RCC 7860 (cell line): ENCODE results near the gene TBXA2R.

Source experiments
- DNase-seq: peaks from one replicate; pipeline ENCODE4 v3.0.0-alpha.2; 2015; ENCODE audit warnings: low spot score
- FAIRE-seq: peaks from 2 replicates; lab custom pipeline; 2012; peaks lifted over from hg19 to GRCh38; lab: Jason Lieb, UNC

The TBXA2R gene

GRCh38 chr19:3557461-3558248 lies 49.0 kb downstream of the TBXA2R start, which contains the start of gene MFSD12:
MFSD12 (minus strand) TSS chr19:3557586; CDS start chr19:3557403, 183 bp downstream.
- DNase-seq (peak; percentile 79), FAIRE-seq (peak; percentile 10)

GRCh38 chr19:3556978-3557460 lies 49.7 kb downstream of the TBXA2R start:
- DNase-seq (peak; percentile 46), FAIRE-seq (no peak)

- DNase-seq (no peak), FAIRE-seq (no peak)
Observed at GRCh38 chr19:3556423-3556977, 50.2 kb downstream of the TBXA2R start.

- FAIRE-seq = no peak
- no peak for DNase-seq
Observed at GRCh38 chr19:3555653-3556422, 50.8 kb downstream of the TBXA2R start.

- FAIRE-seq = no peak
- no peak for DNase-seq
Observed at GRCh38 chr19:3554254-3555083, 52.2 kb downstream of the TBXA2R start.

- DNase-seq = no peak
- no peak for FAIRE-seq
Observed at GRCh38 chr19:3551792-3552095, 54.9 kb downstream of the TBXA2R start.

GRCh38 chr19:3550947-3551791 lies 55.5 kb downstream of the TBXA2R start:
- DNase-seq (no peak), FAIRE-seq (no peak)

GRCh38 chr19:3549816-3550215 lies 56.9 kb downstream of the TBXA2R start:
- DNase-seq (no peak), FAIRE-seq (no peak)

GRCh38 chr19:3548606-3549005 lies 58.1 kb downstream of the TBXA2R start:
- FAIRE-seq (no peak), DNase-seq (no peak)

- DNase-seq = no peak
- no peak for FAIRE-seq
Observed at GRCh38 chr19:3547767-3548282, 58.9 kb downstream of the TBXA2R start.

GRCh38 chr19:3547301-3547731 lies 59.4 kb downstream of the TBXA2R start:
- FAIRE-seq (no peak), DNase-seq (no peak)

- DNase-seq (no peak), FAIRE-seq (no peak)
Observed at GRCh38 chr19:3546119-3546518, 60.6 kb downstream of the TBXA2R start.

GRCh38 chr19:3545669-3546034 lies 61.0 kb downstream of the TBXA2R start:
- FAIRE-seq (no peak), DNase-seq (no peak)

GRCh38 chr19:3544742-3545668 lies 61.7 kb downstream of the TBXA2R start:
- DNase-seq (peak; percentile 36), FAIRE-seq (no peak)
